T1000 (cell line): ENCODE results near the gene OR5K2.

ENCODE experiments used
- DNase-seq: peaks from one replicate; lab custom pipeline; 2025; ENCODE audit warnings: mixed read lengths; lab: John Stamatoyannopoulos, UW

The OR5K2 gene

GRCh38 chr3:98497381-98497780, at the start of gene OR5K2:
OR5K2 (plus strand) TSS chr3:98497681; CDS start chr3:98497681, 0 bp downstream.
- no peak for DNase-seq

- DNase-seq, result no peak
These were observed 47.8 kb upstream of the OR5K2 start for GRCh38 chr3:98449606-98450193.

- no peak for DNase-seq
These were observed 47.1 kb upstream of the OR5K2 start for GRCh38 chr3:98450372-98450771.

GRCh38 chr3:98453827-98454226, 43.7 kb upstream of the OR5K2 start:
- no peak for DNase-seq

- no peak for DNase-seq
These were observed 42.6 kb upstream of the OR5K2 start for GRCh38 chr3:98454929-98455328.

GRCh38 chr3:98457543-98457942, 39.9 kb upstream of the OR5K2 start:
- no peak for DNase-seq

- DNase-seq, result no peak
These were observed 37.3 kb upstream of the OR5K2 start for GRCh38 chr3:98460220-98460619.

GRCh38 chr3:98462901-98463300, 34.6 kb upstream of the OR5K2 start, which contains the start of gene OR5K1:
OR5K1 (plus strand) TSS chr3:98463201; CDS start chr3:98469577, 6,376 bp downstream.
- DNase-seq, result no peak

- no peak for DNase-seq
These were observed 14.6 kb upstream of the OR5K2 start for GRCh38 chr3:98482717-98483482.

- DNase-seq, result no peak
These were observed 13.9 kb upstream of the OR5K2 start for GRCh38 chr3:98483626-98484025.

GRCh38 chr3:98500019-98500418, 2.5 kb downstream of the OR5K2 start:
- no peak for DNase-seq

GRCh38 chr3:98501270-98501669, 3.8 kb downstream of the OR5K2 start:
- DNase-seq, result no peak

- no peak for DNase-seq
These were observed 4.5 kb downstream of the OR5K2 start for GRCh38 chr3:98501863-98502576.

- DNase-seq, result no peak
These were observed 7.1 kb downstream of the OR5K2 start for GRCh38 chr3:98504539-98504938.

GRCh38 chr3:98508582-98508981, 11.1 kb downstream of the OR5K2 start:
- DNase-seq, result no peak

GRCh38 chr3:98512576-98512975, 15.1 kb downstream of the OR5K2 start:
- no peak for DNase-seq

- DNase-seq, result no peak
These were observed 15.6 kb downstream of the OR5K2 start for GRCh38 chr3:98513091-98513511.

- DNase-seq, result no peak
These were observed 16.3 kb downstream of the OR5K2 start for GRCh38 chr3:98513736-98514135.

GRCh38 chr3:98514948-98515347, 17.5 kb downstream of the OR5K2 start:
- no peak for DNase-seq

- DNase-seq, result no peak
These were observed 21.3 kb downstream of the OR5K2 start for GRCh38 chr3:98518816-98519215.

- no peak for DNase-seq
These were observed 21.9 kb downstream of the OR5K2 start for GRCh38 chr3:98519351-98519750.

GRCh38 chr3:98521897-98522543, 24.5 kb downstream of the OR5K2 start:
- peak; percentile 42 for DNase-seq
